Mesodermal cell (in vitro differentiated cells): Measurements from ENCODE around the gene CAVIN1.
A peak's percentile ranks its signal among the peaks of the same experiment; 100 is the strongest.
"Not testable (repeated sequence)": the region's sequence is repeated elsewhere in the genome, so short reads cannot be mapped to it uniquely, and the experiment has no call there.

Experiments
- H3K27ac ChIP-seq: 2 replicates; pipeline ENCODE4 v1.7.0; 2013; ENCODE audit warnings: mild to moderate bottlenecking, low read depth, low read length, moderate library complexity; ENCODE audit not compliant: severe bottlenecking
- H3K36me3 ChIP-seq: 2 replicates; pipeline ENCODE4 v1.7.1; 2013; ENCODE audit warnings: mild to moderate bottlenecking, low read length, moderate library complexity; ENCODE audit not compliant: control insufficient read depth, insufficient read depth
- H3K4me1 ChIP-seq: one replicate; pipeline ENCODE4 v1.7.1; 2013; ENCODE audit warnings: mild to moderate bottlenecking, low read length; ENCODE audit not compliant: insufficient read depth, control insufficient read depth, poor library complexity, severe bottlenecking
- H3K4me3 ChIP-seq: 2 replicates; pipeline ENCODE4 v1.7.0; 2013; ENCODE audit warnings: low read length, control low read depth, mild to moderate bottlenecking; ENCODE audit not compliant: insufficient read depth, poor library complexity, severe bottlenecking; ENCODE audit errors: extremely low read depth
- H3K9me3 ChIP-seq: 2 replicates; pipeline ENCODE4 v1.7.1; 2013; ENCODE audit warnings: mild to moderate bottlenecking, low read length, moderate library complexity; ENCODE audit not compliant: control insufficient read depth
- WGBS, 2 experiments: methylation state at CpG; one replicate each; pipeline ENCODE4 v1.1.5; 2013; ENCODE audit warnings: missing lambda C conversion rate in 2 of 2; ENCODE audit not compliant: insufficient coverage in 2 of 2; 5-methylcytosine and 5-hydroxymethylcytosine counted together

Gene CAVIN1

GRCh38 chr17:42404326-42405055 is 18.6 kb downstream of the CAVIN1 start:
- H3K4me1 ChIP-seq: peaks cover 33% of the 10 kb centered on the region
- H3K4me3 ChIP-seq: no peak overlapping the region
- no peak overlapping the region for H3K27ac ChIP-seq
- peaks cover 41% of the 10 kb centered on the region for H3K36me3 ChIP-seq
- no peaks in the 10 kb centered on the region for H3K9me3 ChIP-seq
- 96 to 98% methylated on average over 55 to 59 of the region's 63 CpGs for WGBS, 2 experiments

- Histone ChIP-seq H3K9me3 (no peaks in the 10 kb centered on the region), H3K36me3 (peaks cover 41% of the 10 kb centered on the region), H3K4me3 (no peak overlapping the region), H3K4me1 (peaks cover 27% of the 10 kb centered on the region), H3K27ac (no peak overlapping the region)
- 78 to 89% methylated on average over 5 to 6 of the region's 6 CpGs for WGBS, 2 experiments
These were observed 19.9 kb downstream of the CAVIN1 start for GRCh38 chr17:42403150-42403549.

GRCh38 chr17:42402117-42402516 is 20.9 kb downstream of the CAVIN1 start:
- H3K4me1 ChIP-seq: peaks cover 17% of the 10 kb centered on the region
- peak overlapping the region; percentile 41 for H3K27ac ChIP-seq
- WGBS, 2 experiments: 38 to 55% methylated on average over 2 to 3 of the region's 3 CpGs

GRCh38 chr17:42400844-42401375 is 22.1 kb downstream of the CAVIN1 start:
- Histone ChIP-seq H3K36me3 (peaks cover 41% of the 10 kb centered on the region), H3K4me1 (peaks cover 10% of the 10 kb centered on the region)
- H3K4me3 ChIP-seq, H3K27ac ChIP-seq, H3K9me3 ChIP-seq: not testable (repeated sequence)
- 85 to 92% methylated on average over 4 to 5 of the region's 8 CpGs for WGBS, 2 experiments

More at GRCh38 chr17:42402117-42402516, 20.9 kb downstream of the CAVIN1 start:
- no peaks in the 10 kb centered on the region for H3K9me3 ChIP-seq
- H3K4me3 ChIP-seq: no peak overlapping the region
- peaks cover 41% of the 10 kb centered on the region for H3K36me3 ChIP-seq

GRCh38 chr17:42399948-42400843 is 22.9 kb downstream of the CAVIN1 start:
- peaks cover 10% of the 10 kb centered on the region for H3K4me1 ChIP-seq
- H3K4me3 ChIP-seq: no peak overlapping the region
- 66 to 77% methylated on average over 5 of the region's 6 CpGs for WGBS, 2 experiments
- peaks cover 34% of the 10 kb centered on the region for H3K36me3 ChIP-seq
- H3K27ac ChIP-seq: peak overlapping the region; percentile 13
- H3K9me3 ChIP-seq: no peaks in the 10 kb centered on the region

GRCh38 chr17:42399121-42399520 is 23.9 kb downstream of the CAVIN1 start:
- no peak overlapping the region for H3K4me3 ChIP-seq
- no peak overlapping the region for H3K27ac ChIP-seq
- 62 to 89% methylated on average over 1 to 2 of the region's 2 CpGs for WGBS, 2 experiments
- H3K9me3 ChIP-seq: no peaks in the 10 kb centered on the region
- peaks cover 10% of the 10 kb centered on the region for H3K4me1 ChIP-seq
- peaks cover 23% of the 10 kb centered on the region for H3K36me3 ChIP-seq

GRCh38 chr17:42395601-42396000 is 27.5 kb downstream of the CAVIN1 start:
- H3K9me3 ChIP-seq, H3K4me3 ChIP-seq, H3K27ac ChIP-seq, H3K36me3 ChIP-seq, H3K4me1 ChIP-seq: not testable (repeated sequence)
- 92 to 100% methylated on average over 2 to 7 of the region's 8 CpGs for WGBS, 2 experiments

- Histone ChIP-seq H3K9me3 (no peaks in the 10 kb centered on the region), H3K4me3 (no peak overlapping the region), H3K4me1 (peaks cover 3% of the 10 kb centered on the region), H3K27ac (no peak overlapping the region), H3K36me3 (no peaks in the 10 kb centered on the region)
- WGBS, 2 experiments: 96% methylated on average over 3 to 4 of the region's 4 CpGs
These were observed 28.2 kb downstream of the CAVIN1 start for GRCh38 chr17:42394838-42395237.

GRCh38 chr17:42392692-42393415 is 30.2 kb downstream of the CAVIN1 start:
- H3K36me3 ChIP-seq: no peaks in the 10 kb centered on the region
- WGBS, 2 experiments: 80 to 100% methylated on average over 1 of the region's 4 CpGs
- H3K27ac ChIP-seq: no peak overlapping the region
- H3K4me1 ChIP-seq: no peaks in the 10 kb centered on the region
- no peak overlapping the region for H3K4me3 ChIP-seq
- no peaks in the 10 kb centered on the region for H3K9me3 ChIP-seq

- H3K36me3 ChIP-seq, H3K9me3 ChIP-seq, H3K4me3 ChIP-seq, H3K27ac ChIP-seq, H3K4me1 ChIP-seq: not testable (repeated sequence)
- 94 to 98% methylated on average over 3 to 5 of the region's 8 CpGs for WGBS, 2 experiments
These were observed 31.6 kb downstream of the CAVIN1 start for GRCh38 chr17:42391439-42391838.
